Esophagus muscularis mucosa (tissue), 4 donors: ENCODE results near the gene SOX11.

Source experiments
- EP300 ChIP-seq: sonication (generic); formaldehyde crosslinking; IDR thresholded peaks from one replicate; pipeline ENCODE4 v1.6.1; 2017; ENCODE audit warnings: antibody characterized with exemption
- POLR2A ChIP-seq: fragments of 450-650 bp; IDR thresholded peaks from one replicate; pipeline ENCODE4 v1.6.1; 2017; ENCODE audit warnings: antibody characterized with exemption, moderate library complexity, mild to moderate bottlenecking, low read depth
- POLR2AphosphoS5 ChIP-seq, 2 donors: sonication (generic); formaldehyde crosslinking; IDR thresholded peaks; one replicate each; pipeline ENCODE4 v1.6.1; 2017; ENCODE audit warnings: antibody characterized with exemption in 2 of 2
- TF ChIP-seq, protein P1 (sequence below), 3 experiments: fragments of 200-600 bp in 2 of 3; fragments of 450-650 bp in 1 of 3; sonication (generic) in 2 of 3; IDR thresholded peaks; one replicate each; pipeline ENCODE4 v1.5.1; 2017 to 2019; ENCODE audit warnings: antibody characterized with exemption in 3 of 3, mild to moderate bottlenecking in 2 of 3, moderate library complexity in 1 of 3

DNA sequence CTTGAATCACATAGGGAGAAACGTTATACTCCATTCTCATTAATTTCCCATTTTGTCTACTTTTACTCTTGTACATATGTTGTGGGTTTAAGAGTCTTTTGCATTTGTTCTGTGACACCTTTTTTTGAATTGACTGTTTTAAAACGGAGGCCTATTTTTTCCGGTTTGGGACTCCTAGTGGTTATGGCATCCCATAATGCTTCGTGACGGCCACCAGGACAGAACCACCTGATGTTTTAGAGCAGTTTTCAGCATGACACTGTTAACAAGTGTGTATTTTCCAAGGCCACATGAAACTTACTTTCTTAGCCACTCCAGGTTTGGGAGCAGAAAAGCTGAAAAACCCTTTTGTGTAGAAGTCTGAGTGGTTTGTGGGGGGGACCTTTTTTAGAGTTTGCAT lies 8.4 kb downstream of the SOX11 start:
- TF ChIP-seq, protein P1, sequence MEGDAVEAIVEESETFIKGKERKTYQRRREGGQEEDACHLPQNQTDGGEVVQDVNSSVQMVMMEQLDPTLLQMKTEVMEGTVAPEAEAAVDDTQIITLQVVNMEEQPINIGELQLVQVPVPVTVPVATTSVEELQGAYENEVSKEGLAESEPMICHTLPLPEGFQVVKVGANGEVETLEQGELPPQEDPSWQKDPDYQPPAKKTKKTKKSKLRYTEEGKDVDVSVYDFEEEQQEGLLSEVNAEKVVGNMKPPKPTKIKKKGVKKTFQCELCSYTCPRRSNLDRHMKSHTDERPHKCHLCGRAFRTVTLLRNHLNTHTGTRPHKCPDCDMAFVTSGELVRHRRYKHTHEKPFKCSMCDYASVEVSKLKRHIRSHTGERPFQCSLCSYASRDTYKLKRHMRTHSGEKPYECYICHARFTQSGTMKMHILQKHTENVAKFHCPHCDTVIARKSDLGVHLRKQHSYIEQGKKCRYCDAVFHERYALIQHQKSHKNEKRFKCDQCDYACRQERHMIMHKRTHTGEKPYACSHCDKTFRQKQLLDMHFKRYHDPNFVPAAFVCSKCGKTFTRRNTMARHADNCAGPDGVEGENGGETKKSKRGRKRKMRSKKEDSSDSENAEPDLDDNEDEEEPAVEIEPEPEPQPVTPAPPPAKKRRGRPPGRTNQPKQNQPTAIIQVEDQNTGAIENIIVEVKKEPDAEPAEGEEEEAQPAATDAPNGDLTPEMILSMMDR (IDR thresholded peaks at IDR 0.05), result no peak
- no peak for TF ChIP-seq POLR2A
- no peak for TF ChIP-seq EP300
- no peak for TF ChIP-seq POLR2AphosphoS5 (IDR thresholded peaks at IDR 0.05)
